DND-41 (cell line): ENCODE data around the gene NMRK2.

Source experiments
- EZH2 ChIP-seq: IDR thresholded peaks from 3 replicates; pipeline ENCODE4 v1.6.1; 2012; ENCODE audit warnings: borderline replicate concordance, low read depth, mild to moderate bottlenecking, moderate library complexity, low read length, inconsistent platforms; ENCODE audit not compliant: severe bottlenecking
- TF ChIP-seq, protein P1 (sequence below): IDR thresholded peaks from 2 replicates; pipeline ENCODE4 v1.5.1; 2012; ENCODE audit warnings: borderline replicate concordance, low read length, moderate library complexity, mild to moderate bottlenecking; ENCODE audit not compliant: poor library complexity, severe bottlenecking; ENCODE audit errors: extremely low read depth

- TF ChIP-seq, protein P1, sequence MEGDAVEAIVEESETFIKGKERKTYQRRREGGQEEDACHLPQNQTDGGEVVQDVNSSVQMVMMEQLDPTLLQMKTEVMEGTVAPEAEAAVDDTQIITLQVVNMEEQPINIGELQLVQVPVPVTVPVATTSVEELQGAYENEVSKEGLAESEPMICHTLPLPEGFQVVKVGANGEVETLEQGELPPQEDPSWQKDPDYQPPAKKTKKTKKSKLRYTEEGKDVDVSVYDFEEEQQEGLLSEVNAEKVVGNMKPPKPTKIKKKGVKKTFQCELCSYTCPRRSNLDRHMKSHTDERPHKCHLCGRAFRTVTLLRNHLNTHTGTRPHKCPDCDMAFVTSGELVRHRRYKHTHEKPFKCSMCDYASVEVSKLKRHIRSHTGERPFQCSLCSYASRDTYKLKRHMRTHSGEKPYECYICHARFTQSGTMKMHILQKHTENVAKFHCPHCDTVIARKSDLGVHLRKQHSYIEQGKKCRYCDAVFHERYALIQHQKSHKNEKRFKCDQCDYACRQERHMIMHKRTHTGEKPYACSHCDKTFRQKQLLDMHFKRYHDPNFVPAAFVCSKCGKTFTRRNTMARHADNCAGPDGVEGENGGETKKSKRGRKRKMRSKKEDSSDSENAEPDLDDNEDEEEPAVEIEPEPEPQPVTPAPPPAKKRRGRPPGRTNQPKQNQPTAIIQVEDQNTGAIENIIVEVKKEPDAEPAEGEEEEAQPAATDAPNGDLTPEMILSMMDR = no peak
- no peak for TF ChIP-seq EZH2
These were observed 48.5 kb downstream of the NMRK2 start for GRCh38 chr19:3981373-3981735.
